DOHH2 (cell line): Measurements from ENCODE around the gene ARHGEF12.
A peak's percentile ranks its signal among the peaks of the same experiment; 100 is the strongest.

Experiments
- H3F3A ChIP-seq: fragments of 200-600 bp; sonication (generic), shearing (Covaris generic); 2 replicates; pipeline ENCODE4 v1.6.0; 2016; ENCODE audit warnings: antibody characterized with exemption, mild to moderate bottlenecking; ENCODE audit not compliant: control insufficient read depth, insufficient read depth
- H3K27ac ChIP-seq: fragments of 200-600 bp; sonication (generic); 2 replicates; pipeline ENCODE4 v1.5.1; 2014; ENCODE audit warnings: low read depth, mild to moderate bottlenecking, low read length, moderate library complexity
- H3K27me3 ChIP-seq: fragments of 200-600 bp; sonication (generic); 2 replicates; pipeline ENCODE4 v1.6.1; 2014; ENCODE audit warnings: mild to moderate bottlenecking, low read length, mixed read lengths; ENCODE audit not compliant: control insufficient read depth
- H3K36me3 ChIP-seq: fragments of 200-600 bp; sonication (generic); 2 replicates; pipeline ENCODE4 v1.6.1; 2014; ENCODE audit warnings: mild to moderate bottlenecking, low read length, moderate library complexity, mixed read lengths; ENCODE audit not compliant: control insufficient read depth
- H3K4me1 ChIP-seq: fragments of 200-600 bp; sonication (generic); 2 replicates; pipeline ENCODE4 v1.6.1; 2014; ENCODE audit warnings: mild to moderate bottlenecking, low read length, mixed read lengths; ENCODE audit not compliant: control insufficient read depth
- H3K4me2 ChIP-seq: fragments of 200-600 bp; sonication (generic); 2 replicates; pipeline ENCODE4 v1.6.0; 2014; ENCODE audit warnings: mild to moderate bottlenecking, low read length, moderate library complexity
- H3K4me3 ChIP-seq: fragments of 200-600 bp; sonication (generic); 2 replicates; pipeline ENCODE4 v1.5.1; 2014; ENCODE audit warnings: mild to moderate bottlenecking, low read length, mixed read lengths
- H3K79me2 ChIP-seq: fragments of 200-600 bp; sonication (generic); 2 replicates; pipeline ENCODE4 v1.6.1; 2014; ENCODE audit warnings: mild to moderate bottlenecking, low read length, mixed read lengths; ENCODE audit not compliant: control insufficient read depth
- H3K9me2 ChIP-seq: fragments of 200-600 bp; sonication (generic); replicated peaks from 2 replicates; pipeline ENCODE4 v1.6.1; 2014; ENCODE audit warnings: mild to moderate bottlenecking, low read length, mixed read lengths; ENCODE audit not compliant: control insufficient read depth
- H3K9me3 ChIP-seq: fragments of 200-600 bp; sonication (generic); 2 replicates; pipeline ENCODE4 v1.6.1; 2014; ENCODE audit warnings: antibody characterized with exemption, low read length, mixed read lengths; ENCODE audit not compliant: control insufficient read depth, insufficient read depth
- H4K20me1 ChIP-seq: fragments of 200-600 bp; sonication (generic); 2 replicates; pipeline ENCODE4 v1.6.0; 2014; ENCODE audit warnings: low read depth, mild to moderate bottlenecking, antibody characterized with exemption, low read length, moderate library complexity; ENCODE audit not compliant: control insufficient read depth, insufficient read depth
- CTCF ChIP-seq: fragments of 200-600 bp; sonication (generic); IDR thresholded peaks from one replicate; pipeline ENCODE4 v1.5.1; 2014; ENCODE audit warnings: antibody characterized with exemption, mild to moderate bottlenecking, low read depth, low read length; ENCODE audit not compliant: poor library complexity, severe bottlenecking
- EZH2phosphoT487 ChIP-seq: fragments of 200-600 bp; sonication (generic); IDR thresholded peaks from 2 replicates; pipeline ENCODE4 v1.6.1; 2017; ENCODE audit warnings: borderline replicate concordance, mild to moderate bottlenecking, antibody characterized with exemption, low read length, moderate library complexity, mixed read lengths

The ARHGEF12 gene

GRCh38 chr11:120335556-120335907, 681 bp upstream of the ARHGEF12 start:
- H3K27me3 ChIP-seq = peaks cover 33% of the 10 kb centered on the region
- peaks cover 27% of the 10 kb centered on the region for H3K4me1 ChIP-seq
- peaks cover 9% of the 10 kb centered on the region for H3F3A ChIP-seq
- TF ChIP-seq CTCF (no peak), EZH2phosphoT487 (no peak)
- H3K9me3 ChIP-seq = no peaks in the 10 kb centered on the region
- H3K27ac ChIP-seq = no peak overlapping the region
- H3K4me3 ChIP-seq = peak overlapping the region; percentile 75
- no peaks in the 10 kb centered on the region for H3K9me2 ChIP-seq
- peaks cover 33% of the 10 kb centered on the region for H3K79me2 ChIP-seq
- peak overlapping the region; percentile 69 for H3K4me2 ChIP-seq
- peaks cover 19% of the 10 kb centered on the region for H4K20me1 ChIP-seq
- H3K36me3 ChIP-seq = no peaks in the 10 kb centered on the region

- Histone ChIP-seq H3F3A (peaks cover 9% of the 10 kb centered on the region), H3K36me3 (no peaks in the 10 kb centered on the region), H3K9me3 (no peaks in the 10 kb centered on the region), H3K27me3 (peaks cover 42% of the 10 kb centered on the region), H3K4me2 (peak overlapping the region; percentile 69), H3K27ac (no peak overlapping the region), H3K4me1 (peaks cover 27% of the 10 kb centered on the region), H3K79me2 (peaks cover 43% of the 10 kb centered on the region), H3K4me3 (peak overlapping the region; percentile 75), H3K9me2 (no peaks in the 10 kb centered on the region), H4K20me1 (peaks cover 20% of the 10 kb centered on the region)
- TF ChIP-seq EZH2phosphoT487 (0 out of 2 replicates have a peak, but pooled peaks have one; percentile 40), CTCF (no peak)
These were observed 585 bp downstream of the ARHGEF12 start for GRCh38 chr11:120336641-120337354.

GRCh38 chr11:120337355-120338106, 1.3 kb downstream of the ARHGEF12 start:
- H3F3A ChIP-seq = peaks cover 9% of the 10 kb centered on the region
- peaks cover under 1% of the 10 kb centered on the region; the same call in 1 of the 2 replicates for H3K9me3 ChIP-seq
- H3K27ac ChIP-seq = no peak overlapping the region
- no peak for TF ChIP-seq CTCF
- TF ChIP-seq EZH2phosphoT487 = no peak
- H3K4me3 ChIP-seq = peak overlapping the region; percentile 75
- H3K79me2 ChIP-seq = peaks cover 47% of the 10 kb centered on the region
- H3K27me3 ChIP-seq = peaks cover 49% of the 10 kb centered on the region
- peaks cover 27% of the 10 kb centered on the region for H3K4me1 ChIP-seq
- H3K4me2 ChIP-seq = peak overlapping the region; percentile 69
- no peaks in the 10 kb centered on the region for H3K9me2 ChIP-seq
- H3K36me3 ChIP-seq = no peaks in the 10 kb centered on the region
- peaks cover 20% of the 10 kb centered on the region for H4K20me1 ChIP-seq
